Stomach smooth muscle (tissue), 2 donors: Measurements from ENCODE around the gene KHSRP.

Experiments
- H3K27ac ChIP-seq: one replicate; pipeline ENCODE4 v1.7.0; 2013; ENCODE audit warnings: mild to moderate bottlenecking, low read length, inconsistent platforms
- H3K27me3 ChIP-seq, 2 donors: one replicate each; pipeline ENCODE4 v1.7.0; 2013; ENCODE audit warnings: low read length in 2 of 2; ENCODE audit not compliant: insufficient read depth in 2 of 2, control insufficient read depth in 1 of 2
- H3K36me3 ChIP-seq, 2 donors: one replicate each; pipeline ENCODE4 v1.7.0; 2013; ENCODE audit warnings: low read length in 2 of 2; ENCODE audit not compliant: control insufficient read depth in 2 of 2, insufficient read depth in 2 of 2
- H3K4me1 ChIP-seq: one replicate; pipeline ENCODE4 v1.7.0; 2013; ENCODE audit warnings: low read length; ENCODE audit not compliant: control insufficient read depth, insufficient read depth
- H3K4me3 ChIP-seq, 2 donors: one replicate each; pipeline ENCODE4 v1.7.0; 2013; ENCODE audit warnings: low read length in 2 of 2
- H3K9ac ChIP-seq, 2 donors: one replicate each; pipeline ENCODE4 v1.7.0; 2013; ENCODE audit warnings: low read length in 2 of 2, mild to moderate bottlenecking in 1 of 2
- H3K9me3 ChIP-seq, 2 donors: one replicate each; pipeline ENCODE4 v1.7.0; 2013; ENCODE audit warnings: low read length in 2 of 2; ENCODE audit not compliant: control insufficient read depth in 2 of 2
- donor health status: healthy.
- donor health status: Pancreatic carcinoma.

KHSRP gene

GRCh38 chr19:6424195-6424938, at the start of gene KHSRP:
Gene KHSRP (minus strand): TSS chr19:6424811. CDS start chr19:6424701, 110 bp downstream.
- H3K27ac ChIP-seq: peak within 1 kb of the TSS; percentile 88
- peaks cover 32% of the 10 kb centered on the region for H3K4me1 ChIP-seq
- peaks cover 0 to 4% of the 10 kb centered on the region in 2 donors for H3K9me3 ChIP-seq
- peaks cover 12 to 14% of the 10 kb centered on the region in 2 donors for H3K36me3 ChIP-seq
- H3K27me3 ChIP-seq: peaks cover 0 to 2% of the 10 kb centered on the region in 2 donors
- peak within 1 kb of the TSS; percentile 85 to 96 for H3K4me3 ChIP-seq
- H3K9ac ChIP-seq: peak within 1 kb of the TSS; percentile 86 to 89

- H3K4me1 ChIP-seq: peaks cover 13% of the 10 kb centered on the region
- H3K27ac ChIP-seq: no peak overlapping the region
- H3K27me3 ChIP-seq: peaks cover 21 to 24% of the 10 kb centered on the region in 2 donors
- no peaks in the 10 kb centered on the region for H3K36me3 ChIP-seq
- H3K9ac ChIP-seq: no peak overlapping the region
- H3K4me3 ChIP-seq: no peak overlapping the region
- H3K9me3 ChIP-seq: no peaks in the 10 kb centered on the region
Observed at GRCh38 chr19:6473647-6474046, 49.0 kb upstream of the KHSRP start.

GRCh38 chr19:6472713-6473112, 48.1 kb upstream of the KHSRP start:
- no peak overlapping the region for H3K9ac ChIP-seq
- H3K27me3 ChIP-seq: peaks cover 21 to 24% of the 10 kb centered on the region in 2 donors
- no peaks in the 10 kb centered on the region for H3K36me3 ChIP-seq
- no peak overlapping the region for H3K27ac ChIP-seq
- H3K4me1 ChIP-seq: peaks cover 13% of the 10 kb centered on the region
- no peaks in the 10 kb centered on the region for H3K9me3 ChIP-seq
- H3K4me3 ChIP-seq: no peak overlapping the region

GRCh38 chr19:6471076-6471475, 46.5 kb upstream of the KHSRP start:
- H3K27me3 ChIP-seq: peaks cover 11 to 12% of the 10 kb centered on the region in 2 donors
- H3K9me3 ChIP-seq: no peaks in the 10 kb centered on the region
- H3K4me3 ChIP-seq: no peak overlapping the region
- H3K27ac ChIP-seq: no peak overlapping the region
- no peak overlapping the region for H3K9ac ChIP-seq
- H3K4me1 ChIP-seq: peaks cover 8% of the 10 kb centered on the region
- H3K36me3 ChIP-seq: no peaks in the 10 kb centered on the region

GRCh38 chr19:6470173-6470572, 45.6 kb upstream of the KHSRP start:
- Histone ChIP-seq H3K9me3 (no peaks in the 10 kb centered on the region), H3K4me1 (no peaks in the 10 kb centered on the region), H3K27ac (no peak overlapping the region), H3K27me3 (peaks cover 4 to 5% of the 10 kb centered on the region in 2 donors), H3K4me3 (no peak overlapping the region), H3K9ac (no peak overlapping the region), H3K36me3 (no peaks in the 10 kb centered on the region)

- Histone ChIP-seq H3K27ac (no peak overlapping the region), H3K9ac (no peak overlapping the region), H3K4me3 (no peak overlapping the region), H3K27me3 (peaks cover 11 to 22% of the 10 kb centered on the region in 2 donors), H3K4me1 (no peaks in the 10 kb centered on the region), H3K9me3 (no peaks in the 10 kb centered on the region), H3K36me3 (no peaks in the 10 kb centered on the region)
Observed at GRCh38 chr19:6467384-6467783, 42.8 kb upstream of the KHSRP start.

- H3K4me1 ChIP-seq: no peaks in the 10 kb centered on the region
Observed at GRCh38 chr19:6466526-6467248, 42.1 kb upstream of the KHSRP start.

GRCh38 chr19:6465663-6466062, 41.1 kb upstream of the KHSRP start:
- Histone ChIP-seq H3K27ac (no peak overlapping the region), H3K36me3 (no peaks in the 10 kb centered on the region), H3K9ac (no peak overlapping the region), H3K27me3 (peaks cover 11 to 22% of the 10 kb centered on the region in 2 donors), H3K4me3 (no peak overlapping the region), H3K9me3 (no peaks in the 10 kb centered on the region), H3K4me1 (no peaks in the 10 kb centered on the region)

More at GRCh38 chr19:6466526-6467248, 42.1 kb upstream of the KHSRP start:
- H3K27me3 ChIP-seq: peaks cover 11 to 22% of the 10 kb centered on the region in 2 donors
- no peak overlapping the region for H3K4me3 ChIP-seq
- no peaks in the 10 kb centered on the region for H3K36me3 ChIP-seq
- H3K27ac ChIP-seq: no peak overlapping the region
- H3K9me3 ChIP-seq: no peaks in the 10 kb centered on the region
- no peak overlapping the region for H3K9ac ChIP-seq

GRCh38 chr19:6465006-6465405, 40.4 kb upstream of the KHSRP start:
- no peaks in the 10 kb centered on the region for H3K9me3 ChIP-seq
- peaks cover 11 to 22% of the 10 kb centered on the region in 2 donors for H3K27me3 ChIP-seq
- H3K27ac ChIP-seq: no peak overlapping the region
- H3K9ac ChIP-seq: no peak overlapping the region
- H3K4me3 ChIP-seq: no peak overlapping the region
- no peaks in the 10 kb centered on the region for H3K36me3 ChIP-seq
- H3K4me1 ChIP-seq: no peaks in the 10 kb centered on the region

GRCh38 chr19:6464070-6464873, 39.7 kb upstream of the KHSRP start, which contains the start of gene CRB3:
Gene CRB3 (plus strand): TSS chr19:6464271. CDS start chr19:6464702, 431 bp downstream.
- H3K4me3 ChIP-seq: no peak within 1 kb of the TSS
- no peak within 1 kb of the TSS for H3K9ac ChIP-seq
- no peak within 1 kb of the TSS for H3K27ac ChIP-seq

More at GRCh38 chr19:6464070-6464873, 39.7 kb upstream of the KHSRP start, which contains the start of gene CRB3:
- Histone ChIP-seq H3K27me3 (peaks cover 11 to 22% of the 10 kb centered on the region in 2 donors), H3K36me3 (no peaks in the 10 kb centered on the region), H3K9me3 (no peaks in the 10 kb centered on the region), H3K4me1 (no peaks in the 10 kb centered on the region)
